Measurements from ENCODE around the gene CPSF3. TPM values are rescaled to one million over a fixed set of nuclear protein-coding genes. Genes with fewer than 3 reads are reported as not detected.
A peak's percentile ranks its signal among the peaks of the same experiment; 100 is the strongest.

The CPSF3 gene
- total and polyA plus RNA-seq, 2 of the 13 experiments (the other 11 are each of a cell fraction or from before 2014, with no cell fraction given) = 19.8 to 93.0 TPM

- TF ChIP-seq ZNF367 (CRISPR knock-in tag; IDR thresholded peaks at IDR 0.05; ENCODE audit: borderline replicate concordance) (no peak; the same call in 1 of the 2 replicates), ATRX (CRISPR knock-in tag; IDR thresholded peaks at IDR 0.05; ENCODE audit: borderline replicate concordance) (no peak), RORA (CRISPR knock-in tag; IDR thresholded peaks at IDR 0.05) (no peak), FOXJ3 (CRISPR knock-in tag; IDR thresholded peaks at IDR 0.05; ENCODE audit: borderline replicate concordance) (no peak), ZNF773 (CRISPR knock-in tag; IDR thresholded peaks at IDR 0.05; ENCODE audit: borderline replicate concordance) (no peak; the same call in 1 of the 2 replicates), ZNF225 (CRISPR knock-in tag; IDR thresholded peaks at IDR 0.05) (peak; percentile 85; the same call in 1 of the 2 replicates), ZNF563 (CRISPR knock-in tag; IDR thresholded peaks at IDR 0.05) (peak; percentile 94), SAFB2 (CRISPR knock-in tag; IDR thresholded peaks at IDR 0.05; ENCODE audit: borderline replicate concordance, low read depth) (peak; percentile 98), PRDM4 (CRISPR knock-in tag; IDR thresholded peaks at IDR 0.05; ENCODE audit: borderline replicate concordance) (peak; percentile 14; the same call in 1 of the 2 replicates), ZBTB2 (CRISPR knock-in tag; IDR thresholded peaks at IDR 0.05; ENCODE audit: low read depth) (peak; percentile 88), NFE2L1 (CRISPR knock-in tag; IDR thresholded peaks at IDR 0.05; ENCODE audit: borderline replicate concordance) (0 out of 2 replicates have a peak, but pooled peaks have one; percentile 17), ZGPAT (CRISPR knock-in tag; IDR thresholded peaks at IDR 0.05) (peak; percentile 96), ZNF138 (CRISPR knock-in tag; IDR thresholded peaks at IDR 0.05; ENCODE audit: low read depth) (peak; percentile 50; the same call in 1 of the 2 replicates), ZNF232 (CRISPR knock-in tag; IDR thresholded peaks at IDR 0.05; ENCODE audit: borderline replicate concordance) (peak; percentile 41; the same call in 1 of the 2 replicates), REL (CRISPR knock-in tag; conservative IDR thresholded peaks at IDR 0.05) (peak; percentile 88; the same call in 1 of the 2 replicates), HNRNPK (IDR thresholded peaks at IDR 0.05; ENCODE audit: low read depth, low read length, poor library complexity, severe bottlenecking) (peak; percentile 82), ZNF30 (CRISPR knock-in tag; IDR thresholded peaks at IDR 0.05) (no peak), POLR2G (IDR thresholded peaks at IDR 0.05; ENCODE audit: low read depth, low read length) (peak; percentile 90), ZNF34 (CRISPR knock-in tag; IDR thresholded peaks at IDR 0.05; ENCODE audit: borderline replicate concordance) (no peak), ZNF530 (CRISPR knock-in tag; IDR thresholded peaks at IDR 0.05; ENCODE audit: low read depth) (no peak), FOXO1 (CRISPR knock-in tag; IDR thresholded peaks at IDR 0.05) (no peak; the same call in 1 of the 2 replicates), SMAD3 (CRISPR knock-in tag; IDR thresholded peaks at IDR 0.05) (0 out of 2 replicates have a peak, but pooled peaks have one; percentile 71)
Observed at GRCh38 chr2:9423100-9423921, at the start of gene CPSF3, which contains the start of gene ITGB1BP1 (continued).
